HG02763 (cell line): ENCODE data around the gene TMEM178B.

Experiments used
- ATAC-seq: cut with Tn5 transposase; IDR thresholded peaks from one replicate; pipeline ENCODE4 v1.9.1; 2021; ENCODE audit warnings: mild to moderate bottlenecking, moderate library complexity; ENCODE audit not compliant: unreplicated experiment

The TMEM178B gene

GRCh38 chr7:141217938-141218337, 144.1 kb downstream of the TMEM178B start:
- ATAC-seq, result no peak

- ATAC-seq, result no peak
Measured at GRCh38 chr7:141218941-141219340, 145.1 kb downstream of the TMEM178B start.

- ATAC-seq, result no peak
Measured at GRCh38 chr7:141220263-141220880, 146.5 kb downstream of the TMEM178B start.

GRCh38 chr7:141221007-141221612, 147.2 kb downstream of the TMEM178B start:
- no peak for ATAC-seq

- ATAC-seq, result no peak
Measured at GRCh38 chr7:141225916-141226618, 152.2 kb downstream of the TMEM178B start.

GRCh38 chr7:141227454-141227853, 153.6 kb downstream of the TMEM178B start:
- no peak for ATAC-seq

- no peak for ATAC-seq
Measured at GRCh38 chr7:141228482-141228881, 154.6 kb downstream of the TMEM178B start.

- no peak for ATAC-seq
Measured at GRCh38 chr7:141231018-141231792, 157.3 kb downstream of the TMEM178B start.

GRCh38 chr7:141232286-141233051, 158.6 kb downstream of the TMEM178B start:
- no peak for ATAC-seq

- no peak for ATAC-seq
Measured at GRCh38 chr7:141234335-141235105, 160.7 kb downstream of the TMEM178B start.

- no peak for ATAC-seq
Measured at GRCh38 chr7:141235656-141236055, 161.8 kb downstream of the TMEM178B start.

GRCh38 chr7:141238596-141239243, 164.9 kb downstream of the TMEM178B start:
- no peak for ATAC-seq

GRCh38 chr7:141239661-141240060, 165.8 kb downstream of the TMEM178B start:
- no peak for ATAC-seq

- no peak for ATAC-seq
Measured at GRCh38 chr7:141242568-141242967, 168.7 kb downstream of the TMEM178B start.

GRCh38 chr7:141243368-141243767, 169.5 kb downstream of the TMEM178B start:
- no peak for ATAC-seq

GRCh38 chr7:141244435-141244834, 170.6 kb downstream of the TMEM178B start:
- ATAC-seq, result no peak

GRCh38 chr7:141246426-141246825, 172.6 kb downstream of the TMEM178B start:
- ATAC-seq, result no peak

- no peak for ATAC-seq
Measured at GRCh38 chr7:141251180-141251579, 177.3 kb downstream of the TMEM178B start.

GRCh38 chr7:141251957-141252356, 178.1 kb downstream of the TMEM178B start:
- ATAC-seq, result no peak
